Pancreas (tissue), 10 donors: ENCODE data around the gene PUSL1. TPM values are rescaled to one million over a fixed set of nuclear protein-coding genes. Genes with fewer than 3 reads are reported as not detected.

Experiments
- ATAC-seq, 4 donors: fragments of 200-7000 bp; cut with Tn5 transposase; one replicate each; pipeline versions ENCODE4 v1.8.0 to v1.9.1; 2020; ENCODE audit warnings: mild to moderate bottlenecking in 4 of 4, moderate library complexity in 4 of 4
- DNase-seq, 6 donors: peaks; one replicate each; pipeline ENCODE4 v3.0.0-alpha.2; 2020
- FAIRE-seq: peaks from 2 replicates; lab custom pipeline; 2012; peaks lifted over from hg19 to GRCh38; lab: Jason Lieb, UNC
- H3K27ac ChIP-seq, 4 donors: fragments of 200-600 bp; sonication (generic); 1 replicate in 3 of 4; 2 replicates in 1 of 4; pipeline versions ENCODE4 v1.5.0 to v1.8.0; 2020
- H3K27me3 ChIP-seq, 4 donors: fragments of 200-600 bp; one replicate each; pipeline ENCODE4 v1.8.0; 2021
- H3K36me3 ChIP-seq, 3 donors: fragments of 200-600 bp; sonication (generic) in 1 of 3; one replicate each; pipeline versions ENCODE4 v1.5.0 to v1.8.0; 2020 to 2021
- H3K4me1 ChIP-seq, 3 donors: fragments of 200-600 bp; one replicate each; pipeline ENCODE4 v1.8.0; 2021
- H3K4me3 ChIP-seq, 4 donors: fragments of 200-600 bp; sonication (generic) in 2 of 4; one replicate each; pipeline versions ENCODE4 v1.5.0 to v1.8.0; 2020 to 2021
- H3K9me3 ChIP-seq, 4 donors: fragments of 200-600 bp; one replicate each; pipeline ENCODE4 v1.8.0; 2021
- WGBS, 2 donors: extraction: QIAGEN DNeasy Blood & Tissue Kit; methylation state at CpG; one replicate each; pipeline ENCODE4 v1.1.7; 2013; 5-methylcytosine and 5-hydroxymethylcytosine counted together
- intact Hi-C, 3 donors: fragments of 100-400 bp; cut with DNase I; formaldehyde crosslinking; loops; one replicate each; pipeline versions ENCODE4 v1.11.1 to v1.14.2; 2022
- polyA plus RNA-seq, 2 donors: library from polyadenylated mRNA; stranded (reverse); fragments of 200-250 nt; gene quantifications; one replicate each; pipeline ENCODE4 v1.2.3, GENCODE V29; 2013
- total RNA-seq, 6 donors: library from RNA; stranded (reverse); fragmentation: NEBNext Ultra II Directional in 4 of 6; extraction: Animal tissue kit (Norgen Biotek cat#: 25700) in 4 of 6; gene quantifications; one replicate each; pipeline versions ENCODE4 v1.2.1 to v1.2.4, GENCODE V29; 2021 to 2023
- TF ChIP-seq, protein P1 (sequence below), 4 donors: fragments of 200-600 bp; sonication (generic) in 3 of 4; IDR thresholded peaks; one replicate each; pipeline versions ENCODE4 v1.5.0 to v1.8.0; 2021; ENCODE audit warnings: antibody characterized with exemption in 4 of 4
- donor health status: healthy with polysubstance abuse.
- donor health status: DM: no; HTN: no; CAD: no; lungs with moderate emphysema.
- donor health status: DM: no; HTN: no; CAD: no.
- donor health status: control.
- donor health status: control.
- donor health status: Bipolar disorder and iron deficiency.
- donor health status: DM: yes; HTN: yes; CAD: no.
- donor health status: DM: no; HTN: no; CAD: no.
- donor health status: DM: no; HTN: no; CAD: no.
- donor health status: DM: yes; HTN: yes; CAD: no.

The PUSL1 gene
- total and polyA plus RNA-seq, 8 donors = 7.5 to 23.2 (median 10.2) TPM

DNA sequence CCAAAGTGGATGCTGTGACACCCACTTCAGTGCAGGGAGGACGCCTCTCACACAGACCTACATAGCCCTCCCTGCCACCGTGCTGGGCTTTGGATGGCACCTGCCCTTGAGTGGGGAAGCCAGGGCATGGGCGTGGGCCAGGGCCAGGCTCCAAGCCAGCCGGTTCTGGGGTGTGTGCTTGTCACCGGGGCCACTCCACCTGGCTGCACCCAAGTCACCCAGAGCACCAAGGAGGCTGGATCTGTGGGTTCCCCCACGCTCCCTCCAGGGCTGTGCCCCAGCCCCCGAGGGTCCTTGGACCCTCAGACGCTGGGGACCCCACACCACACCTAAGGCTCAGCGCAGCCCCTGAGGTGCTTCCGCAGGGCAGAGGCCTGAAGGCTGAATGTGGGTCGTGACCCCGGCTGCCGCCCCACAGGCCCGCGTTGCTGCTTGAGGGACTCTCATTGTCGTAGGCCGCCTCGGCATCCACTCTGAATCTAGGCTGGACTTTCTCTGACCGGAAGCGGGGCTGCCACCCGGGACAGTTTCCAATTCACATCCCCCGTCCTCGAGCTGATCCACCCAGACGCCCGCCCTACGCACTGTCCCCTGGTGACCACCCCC is 48.5 kb downstream of the PUSL1 start:
- H3K27me3 ChIP-seq = no peaks in the 10 kb centered on the region
- peak overlapping the region in 1 of 4 donors; percentile 19 for H3K4me3 ChIP-seq
- no peak for ATAC-seq
- intact Hi-C loops = no loop called here
- FAIRE-seq = no peak
- WGBS, 2 donors = 60 to 62% methylated on average over 25 to 26 of the region's 26 CpGs
- peak in 3 of 6 donors; percentile 14 to 79 (median 33) for DNase-seq
- H3K36me3 ChIP-seq = no peaks in the 10 kb centered on the region
- no peak overlapping the region for H3K27ac ChIP-seq
- H3K9me3 ChIP-seq = no peaks in the 10 kb centered on the region
- TF ChIP-seq, protein P1, sequence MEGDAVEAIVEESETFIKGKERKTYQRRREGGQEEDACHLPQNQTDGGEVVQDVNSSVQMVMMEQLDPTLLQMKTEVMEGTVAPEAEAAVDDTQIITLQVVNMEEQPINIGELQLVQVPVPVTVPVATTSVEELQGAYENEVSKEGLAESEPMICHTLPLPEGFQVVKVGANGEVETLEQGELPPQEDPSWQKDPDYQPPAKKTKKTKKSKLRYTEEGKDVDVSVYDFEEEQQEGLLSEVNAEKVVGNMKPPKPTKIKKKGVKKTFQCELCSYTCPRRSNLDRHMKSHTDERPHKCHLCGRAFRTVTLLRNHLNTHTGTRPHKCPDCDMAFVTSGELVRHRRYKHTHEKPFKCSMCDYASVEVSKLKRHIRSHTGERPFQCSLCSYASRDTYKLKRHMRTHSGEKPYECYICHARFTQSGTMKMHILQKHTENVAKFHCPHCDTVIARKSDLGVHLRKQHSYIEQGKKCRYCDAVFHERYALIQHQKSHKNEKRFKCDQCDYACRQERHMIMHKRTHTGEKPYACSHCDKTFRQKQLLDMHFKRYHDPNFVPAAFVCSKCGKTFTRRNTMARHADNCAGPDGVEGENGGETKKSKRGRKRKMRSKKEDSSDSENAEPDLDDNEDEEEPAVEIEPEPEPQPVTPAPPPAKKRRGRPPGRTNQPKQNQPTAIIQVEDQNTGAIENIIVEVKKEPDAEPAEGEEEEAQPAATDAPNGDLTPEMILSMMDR (IDR thresholded peaks at IDR 0.05) = no peak
- H3K4me1 ChIP-seq = no peaks in the 10 kb centered on the region

GRCh38 chr1:1357871-1358432 is 49.6 kb downstream of the PUSL1 start:
- 24 to 29% methylated on average over 16 to 18 of the region's 18 CpGs for WGBS, 2 donors
- Histone ChIP-seq H3K4me3 (peak overlapping the region in 2 of 4 donors; percentile 13 to 19), H3K27ac (no peak overlapping the region), H3K4me1 (no peaks in the 10 kb centered on the region), H3K27me3 (no peaks in the 10 kb centered on the region), H3K36me3 (no peaks in the 10 kb centered on the region), H3K9me3 (no peaks in the 10 kb centered on the region)
- no peak for FAIRE-seq
- intact Hi-C loops = no loop called here
- peak in 2 of 6 donors; percentile 13 to 72 for DNase-seq
- no peak for ATAC-seq
- TF ChIP-seq, protein P1 (IDR thresholded peaks at IDR 0.05) = no peak

DNA sequence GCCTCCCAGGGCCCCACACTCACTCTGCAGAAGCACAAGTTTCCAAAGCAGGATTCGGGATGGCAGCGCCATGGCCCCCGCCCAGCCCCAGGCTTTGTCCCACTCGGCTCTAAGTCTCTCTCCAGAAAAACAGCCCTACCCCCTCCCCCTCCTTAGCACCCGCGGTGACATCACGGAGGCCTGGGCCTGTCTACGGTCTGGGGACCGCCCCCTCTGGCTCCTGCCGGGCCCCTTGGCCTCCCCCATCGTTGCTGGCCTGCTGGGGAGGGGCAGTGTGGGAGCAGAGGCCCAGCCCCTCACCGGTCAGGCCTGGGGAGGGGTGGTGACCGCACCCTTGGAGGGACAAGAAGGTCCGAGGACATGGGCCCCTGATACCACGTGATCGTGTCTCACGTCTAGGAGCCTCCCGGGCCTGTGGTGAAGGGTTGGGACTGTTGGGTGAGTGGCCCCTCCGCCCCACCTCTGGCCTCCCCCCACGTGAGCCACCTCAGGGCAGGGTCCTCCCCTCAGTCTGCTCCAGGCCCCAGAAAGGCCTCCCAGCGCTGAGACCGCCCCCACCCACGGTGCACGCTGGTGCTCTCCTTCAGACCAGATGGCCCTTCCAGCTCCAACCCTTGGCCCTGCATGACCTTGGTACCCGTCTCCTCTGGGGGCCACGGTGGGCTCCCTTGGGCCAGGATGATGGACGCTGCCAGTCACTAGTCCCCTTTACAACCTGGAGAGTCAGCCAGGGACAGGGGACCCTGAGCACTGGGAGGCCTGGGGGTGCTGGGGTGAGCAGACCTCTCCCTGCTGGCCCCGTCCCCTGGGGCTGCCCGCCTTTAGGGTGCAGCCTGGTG is 50.3 kb downstream of the PUSL1 start, which contains the start of gene MXRA8:
MXRA8 (minus strand) TSS at position 123 of the 839 bp plus-strand sequence; CDS start at position 72, 51 bp downstream.
- Histone ChIP-seq H3K27ac (peak within 1 kb of the TSS in 1 of 4 donors; percentile 1), H3K9me3 (no peaks in the 10 kb centered on the region), H3K4me3 (peak within 1 kb of the TSS in 2 of 4 donors; percentile 13 to 19), H3K4me1 (no peaks in the 10 kb centered on the region), H3K27me3 (no peaks in the 10 kb centered on the region), H3K36me3 (no peaks in the 10 kb centered on the region)
- TF ChIP-seq, protein P1 (IDR thresholded peaks at IDR 0.05) = no peak
- intact Hi-C loops = no loop called here
- ATAC-seq (peak; percentile 14 to 49 (median 32)), DNase-seq (peak in 3 of 6 donors; percentile 37 to 67 (median 58)), FAIRE-seq (no peak)
- WGBS, 2 donors = 31 to 33% methylated on average over 28 to 29 of the region's 29 CpGs

GRCh38 chr1:1359308-1359663 is 50.9 kb downstream of the PUSL1 start:
- Histone ChIP-seq H3K27ac (no peak overlapping the region), H3K4me3 (no peak overlapping the region), H3K4me1 (no peaks in the 10 kb centered on the region), H3K9me3 (no peaks in the 10 kb centered on the region), H3K36me3 (no peaks in the 10 kb centered on the region), H3K27me3 (no peaks in the 10 kb centered on the region)
- FAIRE-seq (no peak), DNase-seq (no peak), ATAC-seq (peak in 2 of 4 donors; percentile 20 to 36)
- 62 to 71% methylated on average over 6 of the region's 6 CpGs for WGBS, 2 donors
- TF ChIP-seq, protein P1 (IDR thresholded peaks at IDR 0.05) = no peak
- intact Hi-C loops = no loop called here
